ENCODE results near the gene CRISPLD2.

Gene CRISPLD2

DNA sequence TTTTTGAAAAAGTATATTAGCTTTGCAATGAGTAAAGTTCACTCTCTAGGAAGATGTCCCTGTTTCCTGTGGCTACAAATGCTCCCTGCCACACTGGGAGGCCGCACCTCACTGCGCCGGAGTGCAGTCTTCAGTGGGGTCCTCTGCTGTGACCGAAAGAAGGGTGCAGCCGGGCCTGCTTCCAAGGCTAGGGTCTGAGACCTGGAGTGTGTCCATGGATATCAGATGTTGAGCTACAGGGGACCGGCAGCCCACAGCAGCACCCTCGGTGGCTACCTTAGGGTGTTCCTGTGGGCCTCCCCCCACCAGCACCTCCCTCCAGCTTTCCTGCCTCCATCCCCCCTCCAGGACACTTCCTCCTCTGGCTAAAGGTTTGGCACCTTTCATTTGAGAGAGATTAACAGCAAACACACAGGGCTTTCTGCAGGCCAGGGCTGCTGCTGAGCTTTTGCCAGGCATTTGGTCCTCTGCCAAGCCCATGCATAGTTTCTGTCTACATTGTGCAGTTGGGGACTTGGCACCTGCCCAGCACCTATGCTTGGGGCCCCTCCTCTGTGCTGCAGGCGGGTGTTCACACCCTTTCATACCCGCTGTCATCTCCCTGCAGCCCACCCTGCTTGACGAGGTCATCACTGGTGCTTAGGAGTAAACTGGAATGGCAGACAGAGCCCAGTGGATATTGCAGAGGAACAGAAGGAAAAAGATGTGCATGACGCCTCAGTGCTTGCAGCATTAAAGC is 33.8 kb upstream of the CRISPLD2 start (continued):
- TF ChIP-seq FEZF1 (tag by site-specific recombination; IDR thresholded peaks at IDR 0.05) = peak; percentile 85
- TF ChIP-seq, protein P1, sequence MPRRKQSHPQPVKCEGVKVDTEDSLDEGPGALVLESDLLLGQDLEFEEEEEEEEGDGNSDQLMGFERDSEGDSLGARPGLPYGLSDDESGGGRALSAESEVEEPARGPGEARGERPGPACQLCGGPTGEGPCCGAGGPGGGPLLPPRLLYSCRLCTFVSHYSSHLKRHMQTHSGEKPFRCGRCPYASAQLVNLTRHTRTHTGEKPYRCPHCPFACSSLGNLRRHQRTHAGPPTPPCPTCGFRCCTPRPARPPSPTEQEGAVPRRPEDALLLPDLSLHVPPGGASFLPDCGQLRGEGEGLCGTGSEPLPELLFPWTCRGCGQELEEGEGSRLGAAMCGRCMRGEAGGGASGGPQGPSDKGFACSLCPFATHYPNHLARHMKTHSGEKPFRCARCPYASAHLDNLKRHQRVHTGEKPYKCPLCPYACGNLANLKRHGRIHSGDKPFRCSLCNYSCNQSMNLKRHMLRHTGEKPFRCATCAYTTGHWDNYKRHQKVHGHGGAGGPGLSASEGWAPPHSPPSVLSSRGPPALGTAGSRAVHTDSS (tag by site-specific recombination; IDR thresholded peaks at IDR 0.05) = no peak
- TF ChIP-seq ZNF184 (tag by site-specific recombination; IDR thresholded peaks at IDR 0.05) = no peak
- TF ChIP-seq SCRT1 (tag by site-specific recombination; IDR thresholded peaks at IDR 0.05; ENCODE audit: borderline replicate concordance) = no peak
- TF ChIP-seq ZNF302 (tag by site-specific recombination; IDR thresholded peaks at IDR 0.05; ENCODE audit: low read depth) = no peak
- TF ChIP-seq ZNF16 (tag by site-specific recombination; IDR thresholded peaks at IDR 0.05; ENCODE audit: low read depth) = no peak
- no peak for TF ChIP-seq ZNF416 (tag by site-specific recombination; IDR thresholded peaks at IDR 0.05)
- TF ChIP-seq ZNF202 (tag by site-specific recombination; IDR thresholded peaks at IDR 0.05; ENCODE audit: borderline replicate concordance) = no peak
- TF ChIP-seq ZXDB (tag by site-specific recombination; IDR thresholded peaks at IDR 0.05) = no peak
- TF ChIP-seq, protein P2, sequence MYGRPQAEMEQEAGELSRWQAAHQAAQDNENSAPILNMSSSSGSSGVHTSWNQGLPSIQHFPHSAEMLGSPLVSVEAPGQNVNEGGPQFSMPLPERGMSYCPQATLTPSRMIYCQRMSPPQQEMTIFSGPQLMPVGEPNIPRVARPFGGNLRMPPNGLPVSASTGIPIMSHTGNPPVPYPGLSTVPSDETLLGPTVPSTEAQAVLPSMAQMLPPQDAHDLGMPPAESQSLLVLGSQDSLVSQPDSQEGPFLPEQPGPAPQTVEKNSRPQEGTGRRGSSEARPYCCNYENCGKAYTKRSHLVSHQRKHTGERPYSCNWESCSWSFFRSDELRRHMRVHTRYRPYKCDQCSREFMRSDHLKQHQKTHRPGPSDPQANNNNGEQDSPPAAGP (tag by site-specific recombination; IDR thresholded peaks at IDR 0.05) = peak; percentile 51; the same call in 1 of the 2 replicates
- TF ChIP-seq MEIS1 (CRISPR knock-in tag; IDR thresholded peaks at IDR 0.05; ENCODE audit: borderline replicate concordance) = no peak
- TF ChIP-seq, protein P3, sequence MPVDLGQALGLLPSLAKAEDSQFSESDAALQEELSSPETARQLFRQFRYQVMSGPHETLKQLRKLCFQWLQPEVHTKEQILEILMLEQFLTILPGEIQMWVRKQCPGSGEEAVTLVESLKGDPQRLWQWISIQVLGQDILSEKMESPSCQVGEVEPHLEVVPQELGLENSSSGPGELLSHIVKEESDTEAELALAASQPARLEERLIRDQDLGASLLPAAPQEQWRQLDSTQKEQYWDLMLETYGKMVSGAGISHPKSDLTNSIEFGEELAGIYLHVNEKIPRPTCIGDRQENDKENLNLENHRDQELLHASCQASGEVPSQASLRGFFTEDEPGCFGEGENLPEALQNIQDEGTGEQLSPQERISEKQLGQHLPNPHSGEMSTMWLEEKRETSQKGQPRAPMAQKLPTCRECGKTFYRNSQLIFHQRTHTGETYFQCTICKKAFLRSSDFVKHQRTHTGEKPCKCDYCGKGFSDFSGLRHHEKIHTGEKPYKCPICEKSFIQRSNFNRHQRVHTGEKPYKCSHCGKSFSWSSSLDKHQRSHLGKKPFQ (tag by site-specific recombination; IDR thresholded peaks at IDR 0.05) = peak; percentile 98
- no peak for TF ChIP-seq ZNF133 (tag by site-specific recombination; IDR thresholded peaks at IDR 0.05)
- TF ChIP-seq ZNF274 (IDR thresholded peaks at IDR 0.05; ENCODE audit: low read length) = no peak
- no peak for TF ChIP-seq ZNF274 (tag by site-specific recombination; IDR thresholded peaks at IDR 0.05; ENCODE audit: borderline replicate concordance)
- TF ChIP-seq KLF7 (tag by site-specific recombination; IDR thresholded peaks at IDR 0.05; ENCODE audit: borderline replicate concordance) = no peak
- TF ChIP-seq ZNF830 (tag by site-specific recombination; IDR thresholded peaks at IDR 0.05; ENCODE audit: low read depth) = no peak
- TF ChIP-seq ZNF423 (tag by site-specific recombination; IDR thresholded peaks at IDR 0.05) = peak; percentile 67; the same call in 1 of the 2 replicates
- TF ChIP-seq IKZF3 (tag by site-specific recombination; IDR thresholded peaks at IDR 0.05) = no peak
- no peak for TF ChIP-seq ZSCAN30 (tag by site-specific recombination; IDR thresholded peaks at IDR 0.05)
- no peak for TF ChIP-seq ZFP3 (tag by site-specific recombination; IDR thresholded peaks at IDR 0.05; ENCODE audit: low read depth)
- TF ChIP-seq ZNF114 (tag by site-specific recombination; IDR thresholded peaks at IDR 0.05) = no peak
- no peak for TF ChIP-seq ZNF560 (tag by site-specific recombination; IDR thresholded peaks at IDR 0.05; ENCODE audit: borderline replicate concordance)
- TF ChIP-seq ZNF223 (tag by site-specific recombination; IDR thresholded peaks at IDR 0.05) = no peak
- TF ChIP-seq ZNF132 (tag by site-specific recombination; IDR thresholded peaks at IDR 0.05; ENCODE audit: borderline replicate concordance) = no peak
- TF ChIP-seq, protein P4, sequence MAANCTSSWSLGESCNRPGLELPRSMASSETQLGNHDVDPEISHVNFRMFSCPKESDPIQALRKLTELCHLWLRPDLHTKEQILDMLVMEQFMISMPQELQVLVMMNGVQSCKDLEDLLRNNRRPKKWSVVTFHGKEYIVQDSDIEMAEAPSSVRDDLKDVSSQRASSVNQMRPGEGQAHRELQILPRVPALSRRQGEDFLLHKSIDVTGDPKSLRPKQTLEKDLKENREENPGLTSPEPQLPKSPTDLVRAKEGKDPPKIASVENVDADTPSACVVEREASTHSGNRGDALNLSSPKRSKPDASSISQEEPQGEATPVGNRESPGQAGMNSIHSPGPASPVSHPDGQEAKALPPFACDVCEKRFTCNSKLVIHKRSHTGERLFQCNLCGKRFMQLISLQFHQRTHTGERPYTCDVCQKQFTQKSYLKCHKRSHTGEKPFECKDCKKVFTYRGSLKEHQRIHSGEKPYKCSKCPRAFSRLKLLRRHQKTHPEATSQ (tag by site-specific recombination; IDR thresholded peaks at IDR 0.05) = no peak
- no peak for TF ChIP-seq ZNF596 (tag by site-specific recombination; IDR thresholded peaks at IDR 0.05)
- TF ChIP-seq ZNF138 (tag by site-specific recombination; IDR thresholded peaks at IDR 0.05; ENCODE audit: borderline replicate concordance) = no peak
- TF ChIP-seq ZNF623 (tag by site-specific recombination; IDR thresholded peaks at IDR 0.05) = no peak
- TF ChIP-seq, protein P5, sequence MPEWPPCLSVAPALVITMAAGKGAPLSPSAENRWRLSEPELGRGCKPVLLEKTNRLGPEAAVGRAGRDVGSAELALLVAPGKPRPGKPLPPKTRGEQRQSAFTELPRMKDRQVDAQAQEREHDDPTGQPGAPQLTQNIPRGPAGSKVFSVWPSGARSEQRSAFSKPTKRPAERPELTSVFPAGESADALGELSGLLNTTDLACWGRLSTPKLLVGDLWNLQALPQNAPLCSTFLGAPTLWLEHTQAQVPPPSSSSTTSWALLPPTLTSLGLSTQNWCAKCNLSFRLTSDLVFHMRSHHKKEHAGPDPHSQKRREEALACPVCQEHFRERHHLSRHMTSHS (tag by site-specific recombination; IDR thresholded peaks at IDR 0.05) = no peak
- no peak for TF ChIP-seq ZNF510 (tag by site-specific recombination; IDR thresholded peaks at IDR 0.05; ENCODE audit: insufficient replicate concordance)
- TF ChIP-seq, protein P6, sequence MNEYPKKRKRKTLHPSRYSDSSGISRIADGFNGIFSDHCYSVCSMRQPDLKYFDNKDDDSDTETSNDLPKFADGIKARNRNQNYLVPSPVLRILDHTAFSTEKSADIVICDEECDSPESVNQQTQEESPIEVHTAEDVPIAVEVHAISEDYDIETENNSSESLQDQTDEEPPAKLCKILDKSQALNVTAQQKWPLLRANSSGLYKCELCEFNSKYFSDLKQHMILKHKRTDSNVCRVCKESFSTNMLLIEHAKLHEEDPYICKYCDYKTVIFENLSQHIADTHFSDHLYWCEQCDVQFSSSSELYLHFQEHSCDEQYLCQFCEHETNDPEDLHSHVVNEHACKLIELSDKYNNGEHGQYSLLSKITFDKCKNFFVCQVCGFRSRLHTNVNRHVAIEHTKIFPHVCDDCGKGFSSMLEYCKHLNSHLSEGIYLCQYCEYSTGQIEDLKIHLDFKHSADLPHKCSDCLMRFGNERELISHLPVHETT (tag by site-specific recombination; IDR thresholded peaks at IDR 0.05) = no peak
- TF ChIP-seq ZBTB1 (tag by site-specific recombination; IDR thresholded peaks at IDR 0.05) = no peak
- TF ChIP-seq MYNN (tag by site-specific recombination; IDR thresholded peaks at IDR 0.05; ENCODE audit: borderline replicate concordance) = no peak

All from HEK293 (cell line).